Lower lobe of right lung (tissue), 2 donors: ENCODE data around the gene TMEM30B. TPM values are rescaled to one million over a fixed set of nuclear protein-coding genes. Genes with fewer than 3 reads are reported as not detected.
"Not testable (repeated sequence)": the region's sequence is repeated elsewhere in the genome, so short reads cannot be mapped to it uniquely, and the experiment has no call there.

Experiments used
- ATAC-seq, 2 donors: fragments of 200-7000 bp; cut with Tn5 transposase; one replicate each; pipeline ENCODE4 v1.9.1; 2020 to 2022; ENCODE audit warnings: mild to moderate bottlenecking in 2 of 2, moderate library complexity in 2 of 2
- DNase-seq: peaks from one replicate; pipeline ENCODE4 v3.0.0-alpha.2; 2020
- H3K27ac ChIP-seq: fragments of 200-600 bp; one replicate; pipeline ENCODE4 v1.8.0; 2022
- H3K27me3 ChIP-seq: fragments of 200-600 bp; one replicate; pipeline ENCODE4 v1.8.0; 2022; ENCODE audit warnings: low read depth
- H3K36me3 ChIP-seq: fragments of 200-600 bp; one replicate; pipeline ENCODE4 v1.8.0; 2022; ENCODE audit warnings: mild to moderate bottlenecking
- H3K4me1 ChIP-seq: fragments of 200-600 bp; one replicate; pipeline ENCODE4 v1.8.0; 2022
- H3K4me3 ChIP-seq: fragments of 200-600 bp; one replicate; pipeline ENCODE4 v1.8.0; 2022; ENCODE audit warnings: mild to moderate bottlenecking
- H3K9me3 ChIP-seq: fragments of 200-600 bp; one replicate; pipeline ENCODE4 v1.8.0; 2022
- CTCF ChIP-seq: fragments of 200-600 bp; IDR thresholded peaks from one replicate; pipeline ENCODE4 v1.8.0; 2022; ENCODE audit warnings: antibody characterized with exemption, mild to moderate bottlenecking
- intact Hi-C: fragments of 100-400 bp; cut with DNase I; formaldehyde crosslinking; loops from one replicate; pipeline ENCODE4 v1.11.0; 2022
- total RNA-seq: library from RNA; stranded (reverse); fragmentation: NEBNext Ultra II Directional; extraction: Animal tissue kit (Norgen Biotek cat#: 25700); gene quantifications from one replicate; pipeline ENCODE4 v1.2.1, GENCODE V29; 2021
- donor health status: DM: no; HTN: yes; CAD: no; lungs with severe emphysema.

TMEM30B gene
- total RNA-seq, 1 donor from 2014 or later, result 20.3 TPM

- TF ChIP-seq CTCF, result peak; percentile 42
- peak within 1 kb of the TSS; percentile 89 for H3K27ac ChIP-seq
- intact Hi-C loops, result no loop called here
- H3K4me1 ChIP-seq, result peaks cover 13% of the 10 kb centered on the region
- H3K4me3 ChIP-seq, result peak within 1 kb of the TSS; percentile 79
- no peaks in the 10 kb centered on the region for H3K36me3 ChIP-seq
- no peaks in the 10 kb centered on the region for H3K9me3 ChIP-seq
- no peaks in the 10 kb centered on the region for H3K27me3 ChIP-seq
- ATAC-seq, result peak; percentile 90 to 93
- DNase-seq, result peak; percentile 91
These were observed 40.4 kb upstream of the TMEM30B start, which contains the start of gene PRKCH for GRCh38 chr14:61321385-61322010. PRKCH (plus strand) TSS chr14:61321579; CDS start chr14:61322102, 523 bp downstream.

- Histone ChIP-seq H3K4me3 (peak overlapping the region; percentile 79), H3K4me1 (peaks cover 10% of the 10 kb centered on the region), H3K36me3 (no peaks in the 10 kb centered on the region), H3K9me3 (no peaks in the 10 kb centered on the region), H3K27me3 (no peaks in the 10 kb centered on the region), H3K27ac (peak overlapping the region; percentile 89)
- intact Hi-C loops, result no loop called here
- ATAC-seq (peak in 1 of 2 donors; percentile 2), DNase-seq (no peak)
- TF ChIP-seq CTCF, result no peak
These were observed 39.8 kb upstream of the TMEM30B start for GRCh38 chr14:61320806-61321384.

- H3K4me3 ChIP-seq, H3K27me3 ChIP-seq, intact Hi-C loops, H3K9me3 ChIP-seq, ATAC-seq, DNase-seq, H3K36me3 ChIP-seq, H3K4me1 ChIP-seq: not testable (repeated sequence)
- peak overlapping the region; percentile 89 for H3K27ac ChIP-seq
These were observed 39.0 kb upstream of the TMEM30B start for GRCh38 chr14:61320170-61320569.

- intact Hi-C loops, result no loop called here
- no peak for ATAC-seq
- no peak for DNase-seq
These were observed 38.6 kb upstream of the TMEM30B start for GRCh38 chr14:61319706-61320105.

GRCh38 chr14:61319086-61319485, 37.9 kb upstream of the TMEM30B start:
- peaks cover 7% of the 10 kb centered on the region for H3K4me1 ChIP-seq
- intact Hi-C loops, result no loop called here
- H3K4me3 ChIP-seq, result no peak overlapping the region
- no peaks in the 10 kb centered on the region for H3K27me3 ChIP-seq
- no peak for TF ChIP-seq CTCF
- no peaks in the 10 kb centered on the region for H3K36me3 ChIP-seq
- no peaks in the 10 kb centered on the region for H3K9me3 ChIP-seq
- no peak for ATAC-seq
- no peak overlapping the region for H3K27ac ChIP-seq
- DNase-seq, result no peak

More at GRCh38 chr14:61319706-61320105, 38.6 kb upstream of the TMEM30B start:
- H3K27ac ChIP-seq, result no peak overlapping the region
- no peaks in the 10 kb centered on the region for H3K9me3 ChIP-seq
- peaks cover 10% of the 10 kb centered on the region for H3K4me1 ChIP-seq
- TF ChIP-seq CTCF, result no peak
- H3K4me3 ChIP-seq, result no peak overlapping the region
- H3K36me3 ChIP-seq, result no peaks in the 10 kb centered on the region
- no peaks in the 10 kb centered on the region for H3K27me3 ChIP-seq

- no peak for TF ChIP-seq CTCF
- H3K36me3 ChIP-seq, result no peaks in the 10 kb centered on the region
- intact Hi-C loops, result no loop called here
- H3K27me3 ChIP-seq, result no peaks in the 10 kb centered on the region
- H3K4me1 ChIP-seq, result peaks cover 4% of the 10 kb centered on the region
- H3K27ac ChIP-seq, result no peak overlapping the region
- H3K4me3 ChIP-seq, result no peak overlapping the region
- peaks cover 8% of the 10 kb centered on the region for H3K9me3 ChIP-seq
- DNase-seq (no peak), ATAC-seq (no peak)
These were observed 34.2 kb upstream of the TMEM30B start for GRCh38 chr14:61315313-61315712.

GRCh38 chr14:61308701-61309100, 27.6 kb upstream of the TMEM30B start:
- H3K27ac ChIP-seq, result peak overlapping the region; percentile 55
- H3K4me3 ChIP-seq, H3K9me3 ChIP-seq, ATAC-seq, DNase-seq, H3K36me3 ChIP-seq, H3K4me1 ChIP-seq, H3K27me3 ChIP-seq, intact Hi-C loops: not testable (repeated sequence)
